IPS-18c (cell line): ENCODE results near the gene EHD4.

ENCODE experiments used
- H3K4me3 ChIP-seq: 2 replicates; pipeline ENCODE4 v1.7.0; 2013; ENCODE audit warnings: low read depth, mild to moderate bottlenecking, low read length, moderate library complexity; ENCODE audit not compliant: insufficient read depth
- H3K9me3 ChIP-seq: one replicate; pipeline ENCODE4 v1.6.1; 2013; ENCODE audit warnings: mild to moderate bottlenecking, low read length, moderate library complexity; ENCODE audit not compliant: control insufficient read depth, insufficient read depth

The EHD4 gene

DNA sequence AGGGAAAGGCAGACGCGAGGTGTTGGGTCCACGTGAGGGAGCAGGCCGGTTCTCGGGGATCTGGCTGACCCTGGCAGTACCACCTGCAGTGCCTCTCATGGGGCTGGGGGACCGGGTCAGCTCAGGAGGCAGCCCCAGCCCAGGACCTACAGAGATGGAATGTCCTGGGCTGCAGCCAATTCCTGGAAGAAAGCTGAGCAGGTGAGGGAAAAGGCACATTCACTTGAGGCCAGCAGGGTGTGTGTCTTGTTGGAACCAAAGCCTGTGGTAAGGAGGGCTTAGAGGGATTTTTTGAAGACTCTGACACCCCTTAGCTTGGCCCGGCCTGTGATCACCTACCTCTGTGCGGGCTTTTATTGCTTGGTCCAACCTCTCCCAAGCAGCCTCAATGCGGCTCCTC lies 117.9 kb downstream of the EHD4 start:
- Histone ChIP-seq H3K9me3 (peaks cover 2% of the 10 kb centered on the region), H3K4me3 (no peak overlapping the region)

DNA sequence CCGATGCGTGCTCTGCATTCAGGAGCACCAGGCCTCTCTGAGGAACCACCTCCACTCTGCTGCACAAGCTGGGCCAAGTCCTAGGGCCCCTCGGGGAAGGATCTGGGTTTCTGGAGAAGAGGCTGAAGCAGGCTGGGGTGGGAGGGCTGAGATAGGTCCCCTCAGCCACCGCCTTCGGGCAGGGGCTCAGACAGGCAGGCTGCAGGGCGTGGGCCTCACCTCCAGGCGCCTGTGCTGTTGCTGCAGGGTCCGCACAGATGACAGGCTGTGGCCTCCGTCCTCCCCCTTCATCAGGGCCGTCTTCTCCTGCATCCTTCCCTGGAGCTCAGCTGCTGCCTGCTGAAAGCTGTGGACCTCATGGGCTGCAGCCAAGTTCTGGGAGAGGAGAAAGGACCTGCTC lies 118.5 kb downstream of the EHD4 start:
- Histone ChIP-seq H3K9me3 (peaks cover 2% of the 10 kb centered on the region), H3K4me3 (no peak overlapping the region)

DNA sequence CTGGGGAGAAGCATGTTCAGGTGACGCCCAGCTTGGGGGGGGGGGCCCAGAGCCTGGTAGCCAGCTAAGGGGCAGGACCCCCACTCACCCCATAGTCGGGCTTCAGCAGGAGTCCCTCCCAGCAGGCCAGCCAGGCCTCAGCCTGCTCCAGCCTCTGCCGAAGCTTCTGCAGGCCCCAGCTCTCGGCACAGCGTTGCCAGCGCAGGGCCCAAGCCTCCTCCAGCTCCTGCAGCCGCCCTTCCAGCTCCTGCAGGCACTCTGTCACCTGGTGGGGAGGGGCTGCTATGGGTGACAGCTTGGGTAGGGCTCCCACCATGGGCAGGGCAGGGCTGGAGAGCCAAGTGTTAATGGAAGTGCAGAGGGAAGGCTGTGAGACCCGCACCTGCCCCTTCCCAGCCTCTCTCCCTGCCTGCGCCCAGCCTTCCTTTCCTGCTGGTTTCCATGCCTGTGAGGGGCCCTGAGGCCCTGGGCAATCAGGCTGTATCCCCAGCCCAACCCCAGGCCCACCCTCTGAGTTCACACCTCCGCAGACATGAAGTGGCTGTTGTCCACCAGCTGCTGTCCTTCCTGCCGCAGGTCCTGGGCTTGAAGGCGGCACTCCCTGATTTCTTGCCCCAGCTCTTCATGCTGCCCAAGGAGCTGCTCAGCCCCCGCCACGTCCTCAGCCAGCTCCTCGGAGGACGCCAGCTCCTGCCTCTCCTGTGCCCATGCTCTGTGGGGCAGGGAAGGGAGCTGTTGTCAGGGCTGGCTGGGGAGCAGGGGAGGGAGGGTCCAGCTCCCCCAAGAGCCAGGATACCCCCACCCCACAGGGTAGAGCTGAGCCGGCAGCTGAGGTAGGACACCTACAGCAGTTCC lies 119.4 kb downstream of the EHD4 start:
- no peak overlapping the region for H3K4me3 ChIP-seq
- H3K9me3 ChIP-seq: peaks cover 2% of the 10 kb centered on the region

DNA sequence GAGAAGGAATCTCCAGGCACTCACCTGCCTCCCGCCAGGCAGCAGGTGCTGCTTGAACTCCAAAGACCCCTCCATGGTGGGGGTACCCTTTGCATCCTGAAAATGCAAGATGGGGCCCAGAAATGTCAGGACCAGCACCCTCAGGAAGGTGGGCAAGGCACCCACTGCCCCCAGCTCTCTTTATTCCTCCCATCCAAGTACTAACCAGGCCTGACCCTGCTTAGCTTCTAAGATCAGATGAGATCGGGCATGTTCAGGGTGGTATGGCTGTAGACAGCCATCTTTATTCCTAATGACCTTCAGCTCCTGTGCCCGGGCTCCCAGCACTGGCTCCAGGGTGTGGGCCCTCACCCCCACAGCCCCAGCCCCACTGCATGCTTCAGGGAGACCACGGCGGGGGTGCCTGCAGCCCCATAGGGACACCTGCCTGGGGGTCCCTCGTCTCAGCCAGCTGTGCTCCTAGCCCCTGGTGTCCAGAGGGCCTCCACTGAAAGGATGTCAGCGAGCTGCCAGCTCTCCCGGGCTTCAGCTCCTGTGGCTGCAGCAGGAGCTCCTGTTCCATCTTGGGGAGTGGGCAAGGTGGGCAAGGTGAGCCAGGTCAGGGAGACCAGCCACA lies 120.5 kb downstream of the EHD4 start:
- no peak overlapping the region for H3K4me3 ChIP-seq
- peaks cover 2% of the 10 kb centered on the region for H3K9me3 ChIP-seq

DNA sequence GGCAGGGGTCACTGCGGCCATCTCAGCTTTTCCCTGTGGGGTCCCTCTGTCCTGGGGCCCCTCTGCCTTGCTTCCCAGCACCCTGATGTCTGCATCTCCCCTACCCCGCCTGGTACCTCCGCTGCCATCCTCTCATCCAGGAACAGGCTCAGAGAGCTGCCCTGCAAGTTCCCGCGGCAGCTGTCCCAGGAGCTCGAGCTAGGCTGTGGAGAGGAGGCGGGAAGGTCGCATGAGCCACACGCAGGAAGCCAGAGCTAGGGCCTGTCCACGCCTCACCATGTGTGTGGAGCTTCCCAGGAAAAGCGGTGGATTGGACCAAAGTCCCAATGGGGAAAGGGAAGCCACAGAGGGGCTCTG lies 121.2 kb downstream of the EHD4 start:
- peaks cover 2% of the 10 kb centered on the region for H3K9me3 ChIP-seq
- H3K4me3 ChIP-seq: no peak overlapping the region

DNA sequence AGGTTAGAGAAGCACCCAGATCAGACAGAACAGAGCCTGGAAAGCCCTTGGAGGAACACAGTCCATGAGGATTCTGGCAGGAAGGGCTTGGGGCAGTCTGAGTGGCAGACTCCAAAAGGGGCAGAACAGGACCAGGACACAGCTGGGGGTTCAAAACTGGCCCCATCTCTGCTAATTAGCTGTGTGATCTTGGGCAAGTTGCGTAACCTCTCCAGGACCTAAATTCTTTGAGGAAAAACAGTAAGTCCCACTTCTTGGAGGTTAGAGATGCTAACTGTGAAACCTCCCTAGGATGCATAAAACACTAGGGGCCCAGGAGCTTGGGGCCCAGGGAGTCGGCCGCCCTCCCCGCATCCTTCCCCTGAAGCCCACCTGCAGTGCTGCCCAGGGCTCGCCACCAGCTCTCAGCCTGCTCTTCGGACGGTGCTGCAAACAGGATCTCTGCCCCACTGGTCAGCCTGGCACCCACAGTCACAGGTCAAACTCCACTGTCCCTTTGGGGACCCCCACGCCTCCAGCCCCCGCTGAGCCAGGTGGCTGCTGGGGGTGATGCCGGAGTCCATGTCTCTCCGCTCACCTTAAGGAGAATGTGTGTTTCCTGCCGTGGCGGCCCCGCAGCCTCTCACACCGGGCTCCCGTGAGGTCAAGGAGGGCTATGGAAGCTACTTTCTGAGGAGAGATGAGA lies 121.7 kb downstream of the EHD4 start:
- H3K9me3 ChIP-seq: peaks cover 2% of the 10 kb centered on the region

DNA sequence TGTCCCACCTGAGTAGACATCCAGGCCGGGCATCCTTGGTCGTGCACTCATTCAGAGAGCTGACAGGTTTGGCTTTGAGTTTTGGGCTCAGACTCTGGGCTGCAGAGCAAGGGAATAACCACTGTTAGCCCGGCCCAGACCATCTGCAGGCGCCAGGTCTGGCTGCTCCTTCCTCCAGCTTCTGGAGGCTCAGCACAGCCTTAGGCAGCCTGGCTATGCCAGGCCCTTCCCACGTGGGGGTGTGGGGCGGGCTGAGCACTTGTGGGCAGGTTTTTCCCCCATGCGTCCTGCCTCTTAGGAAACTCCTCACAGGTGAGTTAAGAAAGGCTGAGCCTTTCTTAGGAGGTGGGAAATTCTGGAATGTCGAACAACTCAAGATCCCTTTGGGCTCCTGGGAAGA lies 122.5 kb downstream of the EHD4 start:
- H3K9me3 ChIP-seq: no peaks in the 10 kb centered on the region
- no peak overlapping the region for H3K4me3 ChIP-seq

More for the DNA sequence above, 121.7 kb downstream of the EHD4 start:
- H3K4me3 ChIP-seq: no peak overlapping the region

DNA sequence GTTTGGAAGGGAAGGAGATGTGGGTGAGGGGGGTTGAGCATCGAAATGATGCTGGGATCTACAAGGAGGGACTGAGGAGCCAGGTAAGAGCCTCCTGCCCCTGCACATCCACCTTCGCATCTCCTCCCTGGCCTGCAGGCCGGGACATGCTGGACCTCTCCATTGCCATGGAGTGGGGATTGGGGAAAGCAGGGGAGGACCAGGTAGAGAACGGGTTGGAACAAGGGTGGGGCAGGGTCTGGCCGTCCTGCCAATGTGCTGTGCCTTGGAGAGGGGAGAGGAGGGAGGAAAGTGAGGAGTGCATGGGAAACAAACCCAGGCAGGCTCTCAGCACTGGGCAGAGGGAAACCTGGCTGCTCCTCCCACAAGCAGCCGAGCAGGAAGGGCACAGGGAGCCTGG lies 123.2 kb downstream of the EHD4 start:
- H3K4me3 ChIP-seq: no peak overlapping the region
- H3K9me3 ChIP-seq: no peaks in the 10 kb centered on the region

DNA sequence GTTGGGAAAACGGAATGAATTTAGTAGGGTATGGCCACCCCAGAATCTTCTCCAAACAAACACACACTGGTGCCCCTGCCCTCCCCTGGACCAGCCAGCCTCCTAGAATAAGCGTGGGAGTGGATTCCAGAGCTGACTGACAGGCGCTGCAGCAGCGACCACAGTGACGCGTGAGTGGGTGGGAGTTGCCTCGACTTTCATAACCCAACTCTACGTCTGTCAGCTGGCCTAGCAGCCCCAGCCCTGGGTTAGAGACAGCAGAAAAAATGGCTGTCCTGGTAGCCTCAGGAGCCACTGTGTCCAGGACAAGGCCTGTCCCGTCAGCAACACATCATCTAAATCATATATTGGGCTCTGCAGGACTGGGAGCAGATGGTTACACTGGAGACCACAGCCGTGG lies 123.7 kb downstream of the EHD4 start:
- no peak overlapping the region for H3K4me3 ChIP-seq
- no peaks in the 10 kb centered on the region for H3K9me3 ChIP-seq

DNA sequence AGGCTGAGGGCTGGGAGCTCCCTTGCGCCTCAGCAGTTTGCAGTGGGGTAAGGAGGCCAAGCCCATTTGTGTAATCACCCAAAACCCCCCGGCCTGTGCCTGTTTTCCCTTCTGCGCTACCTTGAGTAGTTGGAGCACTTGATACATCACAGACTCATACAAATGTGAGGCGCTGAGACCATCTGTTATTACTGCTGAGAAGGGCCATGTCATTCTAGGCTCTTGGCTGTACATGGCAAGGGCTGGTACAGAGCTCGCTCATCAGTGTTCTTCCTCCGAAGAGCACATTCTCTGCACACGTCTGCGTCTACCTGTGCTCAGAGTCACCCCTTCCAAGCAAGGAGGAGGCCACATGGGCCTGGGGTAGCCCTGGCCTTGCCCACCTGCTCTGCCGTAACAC lies 124.4 kb downstream of the EHD4 start:
- H3K4me3 ChIP-seq: no peak overlapping the region
- H3K9me3 ChIP-seq: no peaks in the 10 kb centered on the region

DNA sequence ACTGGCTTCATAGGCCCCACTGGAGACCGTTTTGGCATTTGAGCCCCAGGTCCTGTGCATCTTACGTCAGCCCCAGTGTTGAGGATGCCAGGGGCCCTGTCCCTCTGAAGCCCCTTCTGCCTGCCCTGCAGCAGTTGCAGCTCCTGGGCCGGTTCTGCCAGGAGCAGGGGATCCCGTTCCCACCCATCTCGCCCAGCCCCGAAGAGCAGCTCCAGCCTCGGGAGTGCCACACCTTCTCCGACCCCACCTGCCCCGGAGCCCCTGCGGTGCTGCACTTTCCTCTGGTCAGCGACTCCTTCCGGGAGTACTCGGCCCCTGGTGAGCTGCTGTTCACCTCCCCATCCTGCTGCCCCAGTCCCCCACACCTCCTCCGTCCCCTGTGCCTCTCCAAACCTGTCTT lies 125.2 kb downstream of the EHD4 start:
- H3K9me3 ChIP-seq: no peaks in the 10 kb centered on the region
- no peak overlapping the region for H3K4me3 ChIP-seq
